Upper lobe of left lung (tissue), 4 donors: Measurements from ENCODE around the gene CCDC107.

Experiments
- CTCF ChIP-seq, 6 experiments: fragments of 450-650 bp in 4 of 6; fragments of 200-600 bp in 2 of 6; sonication (generic) in 2 of 6; IDR thresholded peaks; one replicate each; pipeline ENCODE4 v1.5.1; 2016 to 2019; ENCODE audit warnings: antibody characterized with exemption in 6 of 6
- POLR2A ChIP-seq, 4 donors: fragments of 450-650 bp; IDR thresholded peaks; one replicate each; pipeline ENCODE4 v1.5.1; 2016 to 2017; ENCODE audit warnings: antibody characterized with exemption in 4 of 4, mild to moderate bottlenecking in 2 of 4
- POLR2AphosphoS5 ChIP-seq, 2 donors: sonication (generic); formaldehyde crosslinking; IDR thresholded peaks; one replicate each; pipeline ENCODE4 v1.5.1; 2017; ENCODE audit warnings: antibody characterized with exemption in 2 of 2

- TF ChIP-seq CTCF (IDR thresholded peaks at IDR 0.05) (no peak), POLR2A (IDR thresholded peaks at IDR 0.05) (no peak), POLR2AphosphoS5 (IDR thresholded peaks at IDR 0.05) (no peak)
These were observed 40.5 kb upstream of the CCDC107 start for GRCh38 chr9:35617548-35617947.
